ENCODE data around the gene LAIR1.
"Not testable (repeated sequence)": the region's sequence is repeated elsewhere in the genome, so short reads cannot be mapped to it uniquely, and the experiment has no call there.

Gene LAIR1

DNA sequence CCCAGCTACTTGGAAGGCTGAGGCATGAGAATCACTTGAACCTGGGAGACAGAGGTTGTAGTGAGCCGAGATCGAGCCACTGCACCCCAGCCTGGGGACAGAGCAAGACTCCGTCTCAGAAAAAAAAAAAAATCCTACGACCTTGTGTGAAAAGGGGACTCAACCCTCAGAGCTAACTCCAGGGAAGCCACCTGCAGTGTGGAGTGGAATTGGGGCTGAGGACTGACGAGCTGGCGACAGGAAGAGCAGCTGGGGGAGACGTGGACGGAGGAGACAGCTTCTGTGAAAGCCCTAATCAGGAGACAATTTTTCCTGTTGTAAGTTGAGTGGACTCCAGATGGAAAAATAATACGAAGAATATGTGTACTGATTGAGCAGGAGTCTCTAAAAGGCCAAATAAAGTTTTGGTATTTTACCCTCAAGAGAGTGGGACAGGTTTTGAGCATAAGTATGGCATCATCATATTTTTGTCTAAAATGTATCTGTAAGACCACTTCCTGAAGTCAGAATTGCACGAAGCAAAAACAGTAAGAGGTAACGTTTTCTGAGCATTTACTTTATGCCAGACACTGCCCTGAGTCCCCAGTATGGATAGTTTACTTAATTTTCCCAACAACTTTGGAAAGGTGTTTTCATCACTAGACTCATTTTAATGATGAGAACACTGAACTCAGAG is 12.0 kb upstream of the LAIR1 start:
- H3K27ac ChIP-seq: no peak overlapping the region

DNA sequence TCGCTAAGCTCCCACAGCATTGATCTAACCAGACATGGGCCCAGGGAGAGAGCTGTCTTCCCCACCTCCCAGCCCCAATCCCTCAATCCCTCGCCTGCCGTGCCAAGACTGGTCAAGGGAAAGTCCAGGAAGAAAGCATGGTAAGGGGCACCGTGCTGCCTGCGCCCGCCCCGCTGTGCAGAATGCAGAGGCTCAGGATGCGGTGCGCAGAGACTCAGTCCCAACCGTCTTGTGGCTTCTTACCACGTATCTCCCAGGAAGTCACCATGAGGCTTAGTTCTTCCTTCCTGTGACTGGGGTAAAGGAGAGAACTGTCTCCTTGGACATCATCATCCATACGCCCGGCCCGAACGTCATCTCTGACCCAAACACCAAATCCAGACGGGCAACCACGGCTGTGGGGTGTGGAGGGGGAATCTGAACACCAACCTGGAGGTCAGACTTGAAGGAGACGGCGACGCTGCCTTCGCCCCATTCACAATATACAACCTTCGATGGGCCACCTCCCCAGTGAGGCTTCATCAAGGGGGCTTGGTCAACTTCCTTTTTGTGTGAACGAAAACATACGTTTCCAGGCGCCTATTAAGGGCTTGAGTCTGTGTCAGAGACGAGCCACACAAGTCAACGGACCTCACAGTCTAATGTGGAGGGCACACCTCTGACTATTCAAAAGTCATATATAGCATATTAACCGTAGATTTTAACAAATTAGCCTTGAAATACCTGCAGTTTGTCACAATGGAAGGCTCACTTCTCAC is 10.6 kb upstream of the LAIR1 start:
- not testable (repeated sequence) for H3K27ac ChIP-seq

More for the DNA sequence above, 12.0 kb upstream of the LAIR1 start:
- TF ChIP-seq ZFX (IDR thresholded peaks at IDR 0.05): no peak
- TF ChIP-seq, protein P1, sequence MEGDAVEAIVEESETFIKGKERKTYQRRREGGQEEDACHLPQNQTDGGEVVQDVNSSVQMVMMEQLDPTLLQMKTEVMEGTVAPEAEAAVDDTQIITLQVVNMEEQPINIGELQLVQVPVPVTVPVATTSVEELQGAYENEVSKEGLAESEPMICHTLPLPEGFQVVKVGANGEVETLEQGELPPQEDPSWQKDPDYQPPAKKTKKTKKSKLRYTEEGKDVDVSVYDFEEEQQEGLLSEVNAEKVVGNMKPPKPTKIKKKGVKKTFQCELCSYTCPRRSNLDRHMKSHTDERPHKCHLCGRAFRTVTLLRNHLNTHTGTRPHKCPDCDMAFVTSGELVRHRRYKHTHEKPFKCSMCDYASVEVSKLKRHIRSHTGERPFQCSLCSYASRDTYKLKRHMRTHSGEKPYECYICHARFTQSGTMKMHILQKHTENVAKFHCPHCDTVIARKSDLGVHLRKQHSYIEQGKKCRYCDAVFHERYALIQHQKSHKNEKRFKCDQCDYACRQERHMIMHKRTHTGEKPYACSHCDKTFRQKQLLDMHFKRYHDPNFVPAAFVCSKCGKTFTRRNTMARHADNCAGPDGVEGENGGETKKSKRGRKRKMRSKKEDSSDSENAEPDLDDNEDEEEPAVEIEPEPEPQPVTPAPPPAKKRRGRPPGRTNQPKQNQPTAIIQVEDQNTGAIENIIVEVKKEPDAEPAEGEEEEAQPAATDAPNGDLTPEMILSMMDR (conservative IDR thresholded peaks at IDR 0.05): no peak

DNA sequence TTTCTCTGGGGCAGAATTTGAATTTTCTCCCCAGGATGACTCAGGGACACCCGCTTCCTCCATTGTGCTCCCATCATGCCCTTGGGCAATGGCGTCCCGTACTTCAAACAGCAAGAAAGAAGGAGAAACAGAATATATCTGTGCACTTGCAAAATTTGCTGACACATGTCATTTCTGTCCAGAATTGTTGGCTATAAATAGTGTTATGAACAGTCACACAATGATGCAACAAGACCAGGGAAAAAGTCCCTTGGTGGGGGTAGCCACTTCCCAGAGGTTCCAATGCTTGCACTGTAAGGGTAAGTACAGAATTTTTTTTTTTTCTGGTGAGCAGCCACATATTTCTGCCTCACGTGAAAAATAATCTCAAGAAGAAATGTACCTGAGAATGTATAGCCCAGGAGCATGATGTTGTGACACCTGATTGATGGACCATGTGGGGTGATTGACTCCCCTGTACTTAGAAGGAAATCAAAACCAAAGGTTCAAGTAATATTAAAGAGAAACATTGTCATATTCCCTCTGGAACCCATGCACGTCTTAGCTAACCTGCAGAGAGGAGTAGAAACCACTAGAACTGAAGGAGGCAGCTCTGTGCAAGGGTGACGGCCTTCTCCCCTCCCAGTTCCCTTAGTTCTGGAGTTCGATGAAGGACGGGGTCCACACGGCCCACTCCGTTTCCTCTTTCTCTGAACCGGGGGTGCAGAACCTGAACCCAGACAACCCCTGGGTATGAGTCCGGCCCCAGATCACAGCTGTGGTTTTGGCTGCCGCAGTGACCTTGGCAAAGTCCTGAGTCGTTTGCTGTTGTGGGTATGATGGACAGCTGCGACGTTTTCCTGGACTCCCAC is 9.3 kb upstream of the LAIR1 start:
- H3K27ac ChIP-seq: no peak overlapping the region
- TF ChIP-seq ZFX (IDR thresholded peaks at IDR 0.05): no peak
- TF ChIP-seq, protein P1 (conservative IDR thresholded peaks at IDR 0.05): no peak

DNA sequence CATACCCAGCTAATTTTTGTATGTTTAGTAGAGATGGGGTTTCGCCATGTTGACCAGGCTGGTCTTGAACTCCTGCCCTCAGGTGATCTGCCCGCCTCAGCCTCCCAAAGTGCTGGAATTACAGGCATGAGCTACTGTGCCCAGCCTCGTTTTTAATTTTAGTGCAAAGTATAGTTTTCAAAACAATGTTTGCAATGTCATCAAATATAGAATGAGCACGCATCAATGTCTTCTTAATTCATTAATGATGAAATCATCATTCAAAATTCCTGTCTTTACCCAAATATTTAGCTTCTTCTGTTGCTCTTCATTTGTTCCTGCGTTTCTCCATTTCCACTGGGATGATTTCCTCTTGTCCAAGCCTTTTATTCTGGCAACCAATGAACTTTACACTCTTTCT is 6.7 kb upstream of the LAIR1 start:
- not testable (repeated sequence) for H3K27ac ChIP-seq

DNA sequence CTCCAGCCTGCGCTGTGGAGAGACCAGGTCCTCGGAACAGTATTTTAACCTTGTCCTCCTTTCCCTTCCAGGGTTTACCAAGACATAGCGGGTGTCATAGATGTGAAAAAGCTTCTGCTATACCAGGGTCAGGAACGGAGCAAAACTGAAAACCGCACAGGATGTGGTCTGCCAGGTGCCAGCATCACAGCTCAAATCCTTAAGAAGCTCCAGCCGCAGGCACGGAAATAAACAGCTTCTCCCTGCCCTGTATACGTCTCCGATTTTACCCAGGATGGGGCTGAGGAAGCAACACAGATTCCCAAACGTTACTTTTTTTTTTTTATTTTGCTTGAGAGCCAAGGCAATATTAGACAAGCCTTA is 5.7 kb upstream of the LAIR1 start:
- H3K27ac ChIP-seq: not testable (repeated sequence)

DNA sequence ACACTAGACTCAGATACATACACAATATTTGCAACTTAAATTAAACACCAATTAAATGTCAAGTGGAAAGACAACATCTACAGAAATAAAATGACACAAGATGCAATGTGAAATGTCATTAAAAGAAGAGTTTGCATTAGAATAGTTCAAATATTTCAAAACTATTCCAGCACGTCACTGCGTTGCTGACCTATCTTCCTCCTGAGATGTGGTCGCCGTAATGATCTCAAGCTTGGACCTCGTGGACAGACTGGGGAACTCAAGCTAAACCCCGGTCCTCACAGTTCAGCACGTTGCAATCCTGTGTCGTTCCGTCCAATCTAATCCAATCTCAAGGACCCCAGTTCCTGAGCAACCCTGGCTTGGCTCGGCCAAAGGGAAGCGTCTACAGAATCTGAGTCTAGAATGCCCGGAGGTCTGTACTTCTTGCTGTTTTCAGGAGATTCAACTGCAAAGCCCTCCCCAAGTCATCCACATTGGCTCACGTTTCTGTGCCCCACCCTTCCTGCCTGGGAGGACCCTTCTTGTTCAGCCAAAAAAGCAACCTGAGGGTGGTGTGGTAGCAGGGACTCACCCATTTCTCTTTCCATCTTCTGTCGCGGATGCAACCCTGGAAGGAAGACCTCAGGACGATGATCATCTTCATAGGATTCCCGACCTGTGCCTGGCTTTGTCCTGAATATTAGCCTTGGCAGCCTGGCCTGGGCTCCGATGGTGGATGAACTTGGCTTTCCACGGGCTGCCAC is 5.1 kb upstream of the LAIR1 start:
- not testable (repeated sequence) for H3K27ac ChIP-seq

DNA sequence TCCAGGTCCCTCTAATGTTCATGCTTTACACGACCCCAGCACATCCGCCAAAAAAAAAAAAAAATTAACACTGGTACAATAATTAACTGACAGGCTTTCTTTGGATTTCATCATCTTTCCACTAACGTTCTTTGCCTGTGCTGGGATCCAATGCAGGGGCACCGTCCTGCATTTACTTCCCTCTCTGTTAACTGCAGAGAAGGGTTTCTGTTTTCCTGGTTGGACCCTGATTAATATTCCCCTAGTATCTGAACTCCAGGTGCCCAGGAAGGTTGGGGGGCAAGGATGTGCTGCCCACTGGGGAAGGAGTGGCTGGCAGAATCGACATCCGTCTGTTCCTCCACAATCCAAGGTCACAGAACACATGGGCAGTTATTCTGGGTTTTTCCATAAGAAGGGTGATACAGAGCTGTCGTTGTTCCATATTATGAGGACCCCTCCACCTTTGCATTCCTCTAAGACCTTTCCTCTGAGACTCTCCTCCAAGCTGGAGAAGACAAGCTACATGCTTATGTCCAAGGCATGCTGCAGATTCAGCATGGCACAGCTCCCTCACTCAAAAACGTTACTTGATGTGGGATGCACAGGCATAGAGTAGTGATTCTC is 4.5 kb upstream of the LAIR1 start:
- TF ChIP-seq, protein P1 (conservative IDR thresholded peaks at IDR 0.05): no peak
- no peak for TF ChIP-seq ZFX (IDR thresholded peaks at IDR 0.05)
- H3K27ac ChIP-seq: no peak overlapping the region

DNA sequence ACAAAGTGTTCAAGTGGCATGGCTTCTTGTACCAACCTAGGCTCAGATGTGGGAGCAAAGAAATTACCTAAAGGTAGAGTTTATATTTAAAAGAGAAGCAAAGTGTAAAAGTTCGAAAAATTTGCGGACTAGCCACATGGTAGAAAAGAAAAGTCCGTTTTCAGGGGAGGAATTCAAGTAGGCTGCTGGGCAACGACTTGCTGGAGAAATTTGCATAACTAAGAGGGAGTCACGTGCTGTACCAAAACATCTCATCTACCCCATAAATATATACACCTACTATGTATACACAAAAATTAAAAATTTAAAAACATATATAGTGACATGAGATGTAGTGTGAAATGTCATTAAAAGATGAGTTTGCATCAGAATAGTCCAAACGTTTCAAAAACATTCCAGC is 2.1 kb upstream of the LAIR1 start:
- no peak overlapping the region for H3K27ac ChIP-seq
- no peak for TF ChIP-seq ZFX (IDR thresholded peaks at IDR 0.05)
- TF ChIP-seq, protein P1 (conservative IDR thresholded peaks at IDR 0.05): no peak

DNA sequence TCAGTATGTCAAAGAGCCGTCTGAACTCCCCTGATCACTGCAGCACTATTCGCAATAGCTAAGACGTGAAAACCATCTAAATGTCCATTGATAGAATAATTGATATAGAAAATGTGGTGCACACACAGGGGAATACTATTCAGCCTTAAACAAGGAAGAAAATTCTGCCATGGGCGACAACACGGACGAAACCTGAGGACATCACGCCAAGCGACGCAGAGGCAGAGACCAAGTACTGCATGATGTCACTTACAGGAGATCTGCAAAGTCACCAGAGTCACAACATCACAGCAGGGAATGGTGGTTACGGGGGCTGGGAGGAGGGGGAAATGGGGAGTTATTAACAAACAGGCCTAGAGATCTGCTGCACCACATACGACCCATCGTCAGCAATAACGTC is 1.1 kb upstream of the LAIR1 start:
- H3K27ac ChIP-seq: not testable (repeated sequence)

DNA sequence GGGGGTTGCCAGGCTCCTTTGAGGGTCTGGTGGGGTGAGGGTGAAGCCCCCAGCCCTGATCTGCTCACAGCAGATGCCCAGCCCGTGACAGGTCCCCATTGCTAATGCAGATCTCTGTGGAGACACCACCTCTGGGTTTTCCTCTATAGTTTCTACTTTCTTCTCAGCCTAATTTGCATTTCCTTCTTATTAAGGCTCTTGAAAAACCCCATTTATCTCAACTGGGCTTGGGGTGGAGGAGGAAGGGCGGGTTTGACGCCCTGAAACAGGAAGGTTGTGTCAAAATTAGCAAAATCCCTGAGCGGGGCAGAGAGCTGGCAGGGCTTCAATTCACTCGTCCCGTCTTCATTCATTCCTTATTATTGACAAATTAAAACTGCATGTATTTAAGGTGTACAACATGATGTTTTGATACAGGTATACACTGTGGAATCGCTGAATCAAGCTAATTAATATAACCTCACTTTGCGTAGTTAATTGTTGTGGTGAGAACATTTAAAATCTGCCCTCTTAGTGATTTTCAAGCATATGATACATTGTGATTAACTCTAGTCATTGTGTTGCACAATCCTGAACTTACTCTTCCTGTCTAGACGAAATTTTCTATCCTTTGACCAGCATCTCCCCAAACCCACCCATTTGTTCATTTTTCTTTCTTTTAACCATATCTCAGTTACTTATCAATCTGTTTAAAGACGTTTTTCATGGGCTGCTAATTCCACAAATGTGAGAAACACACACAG is 2.9 kb downstream of the LAIR1 start:
- not testable (repeated sequence) for H3K27ac ChIP-seq

DNA sequence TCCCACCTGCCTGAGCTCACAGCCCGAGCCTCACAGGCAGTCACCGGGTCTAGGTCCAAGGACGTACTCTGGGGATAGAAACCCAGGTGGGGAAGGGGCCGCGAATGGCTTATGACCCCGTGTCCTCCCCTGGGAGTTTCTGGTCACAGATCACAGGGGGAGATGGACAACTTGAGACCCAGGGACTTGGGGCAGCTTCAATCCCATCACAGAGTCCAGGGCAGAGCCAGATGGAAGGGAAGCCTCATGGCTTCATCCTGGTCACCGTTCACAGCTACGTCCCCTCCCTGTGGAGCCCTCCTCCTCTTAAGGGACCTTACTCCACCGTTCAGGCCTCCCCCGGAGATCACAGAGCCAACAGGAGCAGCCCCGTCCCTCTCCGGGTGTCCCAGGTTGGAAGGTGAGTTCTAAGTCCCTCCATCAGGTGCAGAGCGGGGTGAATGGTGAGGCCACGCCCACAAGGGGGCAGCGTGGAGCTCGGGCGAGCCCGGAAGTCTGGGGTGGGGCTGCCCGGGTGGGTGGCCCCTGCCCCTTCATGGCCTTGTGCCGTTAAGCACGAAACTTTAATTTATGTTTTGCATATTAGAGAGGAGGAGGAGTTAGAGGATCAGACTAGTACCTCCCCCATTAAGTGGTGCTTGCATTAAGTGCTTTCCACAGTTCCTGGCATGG is 5.4 kb downstream of the LAIR1 start:
- not testable (repeated sequence) for H3K27ac ChIP-seq
